ENCODE results near the gene GCLC. TPM values are rescaled to one million over a fixed set of nuclear protein-coding genes. Genes with fewer than 3 reads are reported as not detected.
A peak's percentile ranks its signal among the peaks of the same experiment; 100 is the strongest.
"Not testable (repeated sequence)": the region's sequence is repeated elsewhere in the genome, so short reads cannot be mapped to it uniquely, and the experiment has no call there.

GCLC gene
- polyA plus RNA-seq, 4 donors, result 19.4 to 25.5 (median 23.9) TPM

GRCh38 chr6:53495506-53496499 is 49.1 kb downstream of the GCLC start:
- no peak for DNase-seq (ENCODE audit: low read depth in 4 of 4, low spot score in 3 of 4)

- DNase-seq (ENCODE audit: low read depth in 4 of 4, low spot score in 3 of 4), result no peak
These were observed 50.8 kb downstream of the GCLC start for GRCh38 chr6:53494076-53494475.

GRCh38 chr6:53493635-53494025 is 51.3 kb downstream of the GCLC start:
- no peak for DNase-seq (ENCODE audit: low read depth in 4 of 4, low spot score in 3 of 4)

- DNase-seq (ENCODE audit: low read depth in 4 of 4, low spot score in 3 of 4), result peak in 3 of 4 donors; percentile 38 to 52 (median 40)
These were observed 51.9 kb downstream of the GCLC start for GRCh38 chr6:53492860-53493634.

GRCh38 chr6:53487080-53487479 is 57.8 kb downstream of the GCLC start:
- no peak for DNase-seq (ENCODE audit: low read depth in 4 of 4, low spot score in 3 of 4)

- DNase-seq (ENCODE audit: low read depth in 4 of 4, low spot score in 3 of 4), result no peak
These were observed 58.2 kb downstream of the GCLC start for GRCh38 chr6:53486679-53487078.

GRCh38 chr6:53484476-53485280 is 60.2 kb downstream of the GCLC start:
- peak in 3 of 4 donors; percentile 37 to 60 (median 49) for DNase-seq (ENCODE audit: low read depth in 4 of 4, low spot score in 3 of 4)

- no peak for DNase-seq (ENCODE audit: low read depth in 4 of 4, low spot score in 3 of 4)
These were observed 61.2 kb downstream of the GCLC start for GRCh38 chr6:53483423-53484353.

- DNase-seq (ENCODE audit: low read depth in 4 of 4, low spot score in 3 of 4), result no peak
These were observed 63.6 kb downstream of the GCLC start for GRCh38 chr6:53481323-53481722.

GRCh38 chr6:53480774-53481173 is 64.1 kb downstream of the GCLC start:
- DNase-seq (ENCODE audit: low read depth in 4 of 4, low spot score in 3 of 4), result not testable (repeated sequence)

GRCh38 chr6:53479871-53480270 is 65.0 kb downstream of the GCLC start:
- DNase-seq (ENCODE audit: low read depth in 4 of 4, low spot score in 3 of 4), result no peak

GRCh38 chr6:53476964-53477363 is 67.9 kb downstream of the GCLC start:
- DNase-seq (ENCODE audit: low read depth in 4 of 4, low spot score in 3 of 4), result no peak

- no peak for DNase-seq (ENCODE audit: low read depth in 4 of 4, low spot score in 3 of 4)
These were observed 70.9 kb downstream of the GCLC start for GRCh38 chr6:53474010-53474409.

GRCh38 chr6:53469163-53469562 is 75.7 kb downstream of the GCLC start:
- no peak for DNase-seq (ENCODE audit: low read depth in 4 of 4, low spot score in 3 of 4)

GRCh38 chr6:53466257-53466656 is 78.6 kb downstream of the GCLC start:
- no peak for DNase-seq (ENCODE audit: low read depth in 4 of 4, low spot score in 3 of 4)

- DNase-seq (ENCODE audit: low read depth in 4 of 4, low spot score in 3 of 4), result no peak
These were observed 79.2 kb downstream of the GCLC start for GRCh38 chr6:53465732-53466131.

GRCh38 chr6:53464927-53465460 is 79.9 kb downstream of the GCLC start:
- no peak for DNase-seq (ENCODE audit: low read depth in 4 of 4, low spot score in 3 of 4)

GRCh38 chr6:53464483-53464882 is 80.4 kb downstream of the GCLC start:
- DNase-seq (ENCODE audit: low read depth in 4 of 4, low spot score in 3 of 4), result no peak

GRCh38 chr6:53461696-53462095 is 83.2 kb downstream of the GCLC start:
- no peak for DNase-seq (ENCODE audit: low read depth in 4 of 4, low spot score in 3 of 4)

Measured in left renal pelvis (tissue), 4 donors.